Measurements from ENCODE around the gene RERG. TPM values are rescaled to one million over a fixed set of nuclear protein-coding genes. Genes with fewer than 3 reads are reported as not detected.

Gene RERG
- total and polyA plus RNA-seq, 2 donors (not counting 3 experiments of a cell fraction or from before 2014, with no cell fraction given), result not detected

- CTCF ChIA-PET, result interaction anchor here (1.8 kb wide), 1 partner anchor 10 kb away, joined by 4 read pairs; no protein-coding TSS in a partner anchor
- Histone ChIP-seq H3K27me3 (ENCODE audit: control insufficient read depth in 2 of 2, insufficient read depth in 2 of 2, low read length in 2 of 2) (no peaks in the 10 kb centered on the region), H3K27ac (ENCODE audit: insufficient read depth, low read depth, low read length) (no peak overlapping the region), H3K4me2 (ENCODE audit: insufficient read depth, low read length) (no peak overlapping the region), H3K9me1 (replicated peaks; ENCODE audit: control insufficient read depth, extremely low read depth, insufficient read depth, low read length) (no peaks in the 10 kb centered on the region), H3K79me2 (ENCODE audit: control insufficient read depth, insufficient read depth, low read length) (no peaks in the 10 kb centered on the region), H3K4me1 (ENCODE audit: control insufficient read depth, extremely low read depth, insufficient read depth, low read length) (no peaks in the 10 kb centered on the region), H3K36me3 (ENCODE audit: control insufficient read depth in 2 of 2, extremely low read depth in 1 of 2, insufficient read depth in 2 of 2, low read length in 2 of 2) (no peaks in the 10 kb centered on the region), H3K9me3 (replicated peaks; ENCODE audit: control insufficient read depth, insufficient read depth, low read length) (no peaks in the 10 kb centered on the region), H2AFZ (ENCODE audit: low read depth, low read length) (no peak overlapping the region), H4K20me1 (replicated peaks; ENCODE audit: control insufficient read depth, extremely low read depth, insufficient read depth, low read length) (no peaks in the 10 kb centered on the region), H3K4me3 (replicated peaks in 1 of 3; ENCODE audit: insufficient read depth in 1 of 3, low read depth in 1 of 3, low read length in 3 of 3) (no peak overlapping the region), H3K9ac (replicated peaks; ENCODE audit: extremely low read depth, insufficient read depth, low read length) (no peak overlapping the region)
- intact Hi-C loops (cut with micrococcal nuclease), result loop anchor here (10.0 kb wide), 1 partner anchor 511 kb away; no protein-coding TSS in a partner anchor
- BruUV-seq (replicated peaks), result no TSS peak
- FAIRE-seq (no peak), DNase-seq (ENCODE audit: low read depth, low spot score) (no peak)
- POLR2A ChIA-PET, result no interaction called here
- dilution Hi-C loops (cut with MboI; ENCODE audit: extremely low pct_ligation_motif_present, low sequenced_read_pairs), result no loop called here
- TF ChIP-seq MAX (IDR thresholded peaks at IDR 0.05; ENCODE audit: insufficient read depth, insufficient read length), result no peak
- no peak for TF ChIP-seq MYC (IDR thresholded peaks at IDR 0.05; ENCODE audit: low read depth, low read length)
- no peak for TF ChIP-seq CTCF (IDR thresholded peaks at IDR 0.05; ENCODE audit: extremely low read depth in 1 of 2, insufficient read depth in 1 of 2, low read depth in 1 of 2, low read length in 2 of 2)
- TF ChIP-seq POLR2A (IDR thresholded peaks at IDR 0.05; ENCODE audit: low read depth, low read length), result no peak
- no peak for TF ChIP-seq GATA2 (IDR thresholded peaks at IDR 0.05; ENCODE audit: insufficient read depth, insufficient read length, low read depth, low read length)
- TF ChIP-seq POLR2AphosphoS5 (IDR thresholded peaks at IDR 0.05; ENCODE audit: insufficient read depth, low read depth, low read length), result no peak
- TF ChIP-seq JUN (IDR thresholded peaks at IDR 0.05; ENCODE audit: borderline replicate concordance, insufficient read depth, insufficient read length, low read depth), result no peak
- TF ChIP-seq EZH2 (IDR thresholded peaks at IDR 0.05; ENCODE audit: borderline replicate concordance, low read depth, low read length, severe bottlenecking), result no peak
- no peak for TF ChIP-seq FOS (IDR thresholded peaks at IDR 0.05; ENCODE audit: borderline replicate concordance, insufficient read depth, low read length)
Measured at GRCh38 chr12:15265875-15266274, 44.7 kb upstream of the RERG start.
